Neuronal stem cell (in vitro differentiated cells): ENCODE data around the gene ULK4.
"Not testable (repeated sequence)": the region's sequence is repeated elsewhere in the genome, so short reads cannot be mapped to it uniquely, and the experiment has no call there.

Source experiments
- DNase-seq: peaks from one replicate; pipeline ENCODE4 v3.0.0-alpha.2; 2013; ENCODE audit warnings: low spot score
- H2AFZ ChIP-seq: one replicate; pipeline ENCODE4 v1.6.1; 2013; ENCODE audit warnings: mild to moderate bottlenecking, low read length, inconsistent platforms
- H2AK5ac ChIP-seq: 2 replicates; pipeline ENCODE4 v1.6.1; 2013; ENCODE audit warnings: low read depth, mild to moderate bottlenecking, inconsistent platforms, low read length, moderate library complexity, mixed read lengths
- H2BK120ac ChIP-seq: 2 replicates; pipeline ENCODE4 v1.6.1; 2013; ENCODE audit warnings: low read depth, mild to moderate bottlenecking, inconsistent platforms, low read length, moderate library complexity, mixed read lengths
- H2BK12ac ChIP-seq: one replicate; pipeline ENCODE4 v1.6.1; 2013; ENCODE audit warnings: low read length, inconsistent platforms
- H2BK15ac ChIP-seq: 2 replicates; pipeline ENCODE4 v1.6.1; 2013; ENCODE audit warnings: mild to moderate bottlenecking, low read length, inconsistent platforms, mixed read lengths
- H2BK5ac ChIP-seq: one replicate; pipeline ENCODE4 v1.6.1; 2013; ENCODE audit warnings: inconsistent platforms, mild to moderate bottlenecking, low read length, moderate library complexity
- H3K14ac ChIP-seq: one replicate; pipeline ENCODE4 v1.6.1; 2013; ENCODE audit warnings: low read length, inconsistent platforms
- H3K18ac ChIP-seq: 2 replicates; pipeline ENCODE4 v1.6.1; 2013; ENCODE audit warnings: low read length, inconsistent platforms
- H3K23ac ChIP-seq: 2 replicates; pipeline ENCODE4 v1.6.1; 2013; ENCODE audit warnings: low read depth, mild to moderate bottlenecking, mixed read lengths, low read length, inconsistent platforms; ENCODE audit not compliant: poor library complexity
- H3K27ac ChIP-seq: replicated peaks from 3 replicates; pipeline ENCODE4 v1.5.1; 2013; ENCODE audit warnings: low read length, inconsistent platforms
- H3K27me3 ChIP-seq, 3 experiments: 2 replicates each; pipeline ENCODE4 v1.6.1; 2013; ENCODE audit warnings: low read length in 3 of 3, mild to moderate bottlenecking in 2 of 3, inconsistent platforms in 1 of 3, low read depth in 1 of 3, mixed read lengths in 1 of 3, moderate library complexity in 1 of 3; ENCODE audit not compliant: control insufficient read depth in 3 of 3, insufficient read depth in 3 of 3
- H3K36me3 ChIP-seq, 2 donors: replicated peaks in 1 of 2; 2 replicates each; pipeline ENCODE4 v1.6.1; 2013; ENCODE audit warnings: low read length in 2 of 2; ENCODE audit not compliant: control insufficient read depth in 2 of 2, insufficient read depth in 2 of 2
- H3K4ac ChIP-seq: 2 replicates; pipeline ENCODE4 v1.6.1; 2013; ENCODE audit warnings: inconsistent platforms, mild to moderate bottlenecking, low read length, moderate library complexity
- H3K4me1 ChIP-seq, 2 donors: 1 replicate in 1 of 2; 2 replicates in 1 of 2; pipeline ENCODE4 v1.6.1; 2013; ENCODE audit warnings: low read length in 2 of 2, low read depth in 1 of 2; ENCODE audit not compliant: control insufficient read depth in 2 of 2, insufficient read depth in 1 of 2
- H3K4me2 ChIP-seq: one replicate; pipeline ENCODE4 v1.6.1; 2013; ENCODE audit warnings: mild to moderate bottlenecking, low read length, inconsistent platforms; ENCODE audit not compliant: insufficient read depth, poor library complexity, severe bottlenecking
- H3K4me3 ChIP-seq, 2 donors: 2 replicates each; pipeline ENCODE4 v1.5.1; 2013; ENCODE audit warnings: low read length in 2 of 2, mild to moderate bottlenecking in 2 of 2, inconsistent platforms in 1 of 2, moderate library complexity in 1 of 2
- H3K79me1 ChIP-seq: one replicate; pipeline ENCODE4 v1.6.1; 2013; ENCODE audit warnings: low read depth, mild to moderate bottlenecking, inconsistent platforms, low read length, moderate library complexity
- H3K9ac ChIP-seq: one replicate; pipeline ENCODE4 v1.6.1; 2013; ENCODE audit warnings: mild to moderate bottlenecking, low read depth, low read length, inconsistent platforms; ENCODE audit not compliant: poor library complexity
- H3K9me3 ChIP-seq, 2 donors: replicated peaks in 1 of 2; 2 replicates each; pipeline versions ENCODE3 to v1.6.1; 2013; ENCODE audit warnings: low read length in 2 of 2, mild to moderate bottlenecking in 2 of 2, inconsistent platforms in 1 of 2, low read depth in 1 of 2, mixed read lengths in 1 of 2, moderate library complexity in 1 of 2; ENCODE audit not compliant: control insufficient read depth in 2 of 2, insufficient read depth in 1 of 2
- H4K8ac ChIP-seq: one replicate; pipeline ENCODE4 v1.6.1; 2013; ENCODE audit warnings: low read depth, mild to moderate bottlenecking, inconsistent platforms, low read length, moderate library complexity
- H4K91ac ChIP-seq: one replicate; pipeline ENCODE4 v1.6.1; 2013; ENCODE audit warnings: low read length, low read depth, mild to moderate bottlenecking, inconsistent platforms; ENCODE audit not compliant: poor library complexity
- WGBS, 2 donors: extraction: QIAGEN DNeasy Blood & Tissue Kit; methylation state at CpG; one replicate each; pipeline ENCODE4 v1.1.7; 2013; ENCODE audit warnings: missing lambda C conversion rate in 2 of 2, mixed read lengths in 1 of 2; ENCODE audit not compliant: insufficient read length in 2 of 2, insufficient replicate concordance in 1 of 2; ENCODE audit errors: extremely low coverage in 2 of 2; 5-methylcytosine and 5-hydroxymethylcytosine counted together

Gene ULK4

GRCh38 chr3:41866298-41866697 is 95.6 kb downstream of the ULK4 start:
- Histone ChIP-seq H3K4me1 (no peaks in the 10 kb centered on the region), H3K79me1 (no peaks in the 10 kb centered on the region), H3K9me3 (peaks cover 0 to 4% of the 10 kb centered on the region in 2 donors), H3K9ac (no peak overlapping the region), H3K36me3 (no peaks in the 10 kb centered on the region), H3K18ac (no peak overlapping the region), H3K14ac (no peak overlapping the region), H2AFZ (no peak overlapping the region), H4K91ac (no peak overlapping the region), H3K23ac (no peak overlapping the region), H2BK5ac (no peak overlapping the region), H3K4me3 (no peak overlapping the region), H3K4me2 (no peak overlapping the region), H3K4ac (no peak overlapping the region), H3K27ac (no peak overlapping the region), H2BK15ac (no peak overlapping the region), H2BK12ac (no peak overlapping the region), H4K8ac (no peak overlapping the region), H2AK5ac (no peak overlapping the region), H3K27me3 (no peaks in the 10 kb centered on the region), H2BK120ac (no peak overlapping the region)
- no peak for DNase-seq
- WGBS, 2 donors, result no CpG with 5 or more reads among the region's 6 CpGs

DNA sequence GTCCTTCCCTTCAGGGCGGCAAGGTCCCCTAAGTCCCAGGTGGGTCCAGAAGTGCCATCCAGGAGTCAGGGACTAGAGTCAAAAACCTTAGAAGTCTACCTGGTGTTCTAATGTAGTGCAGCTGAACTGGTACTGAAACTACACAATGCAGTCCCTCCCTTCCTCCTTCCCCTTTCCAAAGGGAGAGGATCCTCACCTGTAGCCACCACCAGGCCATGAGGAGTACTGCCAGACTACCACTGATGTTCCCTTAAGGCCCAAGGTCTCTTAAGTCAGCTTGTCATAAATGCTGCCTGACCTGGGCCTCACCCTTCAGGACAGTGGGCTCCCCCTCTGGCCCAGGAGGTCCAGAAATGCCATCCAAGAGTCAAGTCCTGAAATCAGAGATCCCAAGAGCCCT is 98.9 kb downstream of the ULK4 start:
- H3K4ac ChIP-seq, result no peak overlapping the region
- H3K14ac ChIP-seq, result no peak overlapping the region
- no peaks in the 10 kb centered on the region for H3K36me3 ChIP-seq
- H2BK5ac ChIP-seq, result no peak overlapping the region
- H3K4me1 ChIP-seq, result no peaks in the 10 kb centered on the region
- H3K23ac ChIP-seq, result no peak overlapping the region
- H2AFZ ChIP-seq, result no peak overlapping the region
- no peak overlapping the region for H2AK5ac ChIP-seq
- H3K79me1 ChIP-seq, result no peaks in the 10 kb centered on the region
- H2BK12ac ChIP-seq, result no peak overlapping the region
- H2BK15ac ChIP-seq, result no peak overlapping the region
- H3K9me3 ChIP-seq, result no peaks in the 10 kb centered on the region
- no peak overlapping the region for H3K18ac ChIP-seq
- no peak overlapping the region for H3K9ac ChIP-seq
- H4K91ac ChIP-seq, result no peak overlapping the region
- no peak for DNase-seq
- no peak overlapping the region for H2BK120ac ChIP-seq
- no peak overlapping the region for H4K8ac ChIP-seq
- H3K27me3 ChIP-seq, result no peaks in the 10 kb centered on the region
- no peak overlapping the region for H3K4me3 ChIP-seq
- no peak overlapping the region for H3K4me2 ChIP-seq
- no CpG with 5 or more reads among the region's 1 CpG for WGBS, 2 donors
- H3K27ac ChIP-seq, result no peak overlapping the region

DNA sequence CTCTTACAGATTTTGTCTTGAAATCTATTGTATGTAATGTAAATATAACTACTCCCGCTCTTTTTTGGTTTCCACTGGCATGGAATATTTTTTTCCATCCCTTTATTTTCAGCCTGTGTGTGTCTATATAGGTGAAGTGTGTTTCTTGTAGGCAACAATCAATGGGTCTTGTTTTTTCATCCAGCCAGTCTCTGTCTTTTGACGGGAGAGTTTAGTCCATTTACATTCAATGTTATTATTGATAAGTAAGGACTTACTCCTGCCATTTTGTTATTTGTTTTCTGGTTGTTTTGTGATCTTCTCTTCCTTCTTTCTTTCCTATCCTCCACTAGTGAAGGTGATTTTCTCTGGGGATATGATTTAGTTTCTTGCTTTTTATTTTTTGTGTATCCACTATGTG is 101.4 kb downstream of the ULK4 start:
- not testable (repeated sequence) for H3K4me2 ChIP-seq

DNA sequence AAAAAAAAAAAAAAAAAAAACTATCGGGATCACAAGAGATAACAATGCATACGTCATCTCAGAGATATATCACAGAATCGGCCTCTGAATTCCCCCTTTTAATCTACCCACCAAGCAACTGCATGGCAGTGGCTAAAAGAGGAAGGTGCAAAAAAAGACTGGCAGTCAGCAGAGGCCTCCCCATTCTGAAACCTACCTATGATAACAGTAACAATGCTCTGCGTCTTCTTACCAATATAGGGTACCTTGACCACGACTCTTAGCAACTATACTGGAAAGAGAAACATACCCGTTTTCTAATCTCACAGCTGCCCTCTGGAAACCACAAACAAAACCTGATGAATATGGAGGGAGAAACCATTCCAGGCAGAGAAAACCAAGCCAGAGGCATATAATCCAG is 106.9 kb downstream of the ULK4 start:
- no peak overlapping the region for H2BK5ac ChIP-seq
- no peak overlapping the region for H2AFZ ChIP-seq
- no peaks in the 10 kb centered on the region for H3K9me3 ChIP-seq
- no peak overlapping the region for H2BK120ac ChIP-seq
- H3K14ac ChIP-seq, result no peak overlapping the region
- H3K4me1 ChIP-seq, result no peaks in the 10 kb centered on the region
- no peak overlapping the region for H4K91ac ChIP-seq
- no peak overlapping the region for H3K9ac ChIP-seq
- H3K79me1 ChIP-seq, result no peaks in the 10 kb centered on the region
- H4K8ac ChIP-seq, result no peak overlapping the region
- DNase-seq, result no peak
- no peak overlapping the region for H3K23ac ChIP-seq
- H3K18ac ChIP-seq, result no peak overlapping the region
- H2AK5ac ChIP-seq, result no peak overlapping the region
- H2BK12ac ChIP-seq, result no peak overlapping the region
- no peak overlapping the region for H3K4me3 ChIP-seq
- H3K4me2 ChIP-seq, result no peak overlapping the region
- no peak overlapping the region for H3K4ac ChIP-seq
- H3K36me3 ChIP-seq, result no peaks in the 10 kb centered on the region
- WGBS, 2 donors, result no CpG with 5 or more reads among the region's 6 CpGs
- H3K27ac ChIP-seq, result no peak overlapping the region
- no peaks in the 10 kb centered on the region for H3K27me3 ChIP-seq
- no peak overlapping the region for H2BK15ac ChIP-seq

More for the DNA sequence above, 101.4 kb downstream of the ULK4 start:
- H2AFZ ChIP-seq, H2AK5ac ChIP-seq, H3K4me3 ChIP-seq, H3K27me3 ChIP-seq, H2BK120ac ChIP-seq, H2BK12ac ChIP-seq, H3K36me3 ChIP-seq, H3K9me3 ChIP-seq, H3K79me1 ChIP-seq, H3K14ac ChIP-seq, DNase-seq, H4K8ac ChIP-seq, H3K23ac ChIP-seq, H3K18ac ChIP-seq, H3K27ac ChIP-seq, H4K91ac ChIP-seq, H3K9ac ChIP-seq, H2BK5ac ChIP-seq, H3K4me1 ChIP-seq, H2BK15ac ChIP-seq, H3K4ac ChIP-seq: not testable (repeated sequence)
- WGBS, 2 donors, result no CpG with 5 or more reads among the region's 2 CpGs
